ENCODE data around the gene CPSF4L. TPM values are rescaled to one million over a fixed set of nuclear protein-coding genes. Genes with fewer than 3 reads are reported as not detected.
A peak's percentile ranks its signal among the peaks of the same experiment; 100 is the strongest.
"Not testable (repeated sequence)": the region's sequence is repeated elsewhere in the genome, so short reads cannot be mapped to it uniquely, and the experiment has no call there.

Gene CPSF4L, protein sequence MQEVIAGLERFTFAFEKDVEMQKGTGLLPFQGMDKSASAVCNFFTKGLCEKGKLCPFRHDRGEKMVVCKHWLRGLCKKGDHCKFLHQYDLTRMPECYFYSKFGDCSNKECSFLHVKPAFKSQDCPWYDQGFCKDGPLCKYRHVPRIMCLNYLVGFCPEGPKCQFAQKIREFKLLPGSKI
- not detected for total RNA-seq

DNA sequence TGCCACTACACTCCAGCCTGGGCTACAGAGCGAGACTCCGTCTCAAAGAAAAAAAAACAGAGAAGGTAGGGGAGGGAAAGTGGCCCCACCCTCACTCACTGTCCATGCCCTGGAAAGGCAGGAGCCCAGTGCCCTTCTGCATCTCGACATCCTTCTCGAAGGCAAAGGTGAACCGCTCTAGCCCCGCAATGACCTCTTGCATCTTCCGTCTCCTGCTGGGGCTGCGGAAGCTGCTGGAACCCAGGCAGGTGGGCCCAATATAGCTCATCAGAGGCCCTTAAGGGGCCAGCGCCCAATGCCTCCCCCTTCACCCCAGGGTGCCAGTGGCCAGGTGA lies at the start of gene CPSF4L:
CPSF4L (minus strand) TSS at position 264 of the 335 bp plus-strand sequence; CDS start at position 202, 62 bp downstream.
- no peak for DNase-seq
- no peak within 1 kb of the TSS for H3K4me3 Mint-ChIP-seq
- no peaks in the 10 kb centered on the region for H3K4me1 Mint-ChIP-seq (ENCODE audit: low read depth)
- no peak within 1 kb of the TSS for H3K27ac Mint-ChIP-seq
- H3K9me3 Mint-ChIP-seq: no peaks in the 10 kb centered on the region
- CTCF ChIA-PET: interaction anchor here (0.6 kb wide), 1 partner anchor 51 kb away, joined by 4 read pairs; no protein-coding TSS in a partner anchor
- intact Hi-C loops (cut with micrococcal nuclease): no loop called here
- H3K27me3 Mint-ChIP-seq (ENCODE audit: low read depth): no peaks in the 10 kb centered on the region
- no peaks in the 10 kb centered on the region for H3K36me3 Mint-ChIP-seq (ENCODE audit: low read depth)

DNA sequence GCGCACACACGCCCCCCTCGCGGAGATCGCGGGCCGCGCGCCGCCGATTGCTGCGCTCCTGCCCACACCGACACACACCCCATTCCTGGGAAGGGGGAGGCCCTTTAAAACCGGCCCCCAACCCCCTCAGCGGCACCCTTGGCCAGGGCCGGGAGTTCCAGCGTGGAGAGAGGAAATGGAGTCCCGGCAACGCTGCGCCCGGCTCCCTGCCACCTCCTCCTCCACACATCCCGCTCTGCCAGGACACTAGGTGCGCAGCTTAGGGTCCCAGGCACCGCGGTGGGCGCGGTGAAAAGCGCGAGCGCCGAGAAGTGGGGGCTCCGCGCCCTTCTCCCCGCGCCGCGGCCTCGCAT lies 49.7 kb upstream of the CPSF4L start:
- peak overlapping the region; percentile 80 for H3K4me3 Mint-ChIP-seq
- DNase-seq: no peak
- peaks cover 10% of the 10 kb centered on the region for H3K4me1 Mint-ChIP-seq (ENCODE audit: low read depth)
- CTCF ChIA-PET: interaction anchor here (0.5 to 1.6 kb wide), 4 partner anchors 55 to 1772 kb away, joined by 3 to 11 read pairs (median 5); no protein-coding TSS in a partner anchor
- no peak overlapping the region for H3K27ac Mint-ChIP-seq
- intact Hi-C loops (cut with micrococcal nuclease): loop anchor here (1.0 to 5.0 kb wide), 3 partner anchors 54 to 585 kb away; no protein-coding TSS in a partner anchor
- no peaks in the 10 kb centered on the region for H3K27me3 Mint-ChIP-seq (ENCODE audit: low read depth)
- H3K9me3 Mint-ChIP-seq: no peaks in the 10 kb centered on the region
- no peaks in the 10 kb centered on the region for H3K36me3 Mint-ChIP-seq (ENCODE audit: low read depth)

DNA sequence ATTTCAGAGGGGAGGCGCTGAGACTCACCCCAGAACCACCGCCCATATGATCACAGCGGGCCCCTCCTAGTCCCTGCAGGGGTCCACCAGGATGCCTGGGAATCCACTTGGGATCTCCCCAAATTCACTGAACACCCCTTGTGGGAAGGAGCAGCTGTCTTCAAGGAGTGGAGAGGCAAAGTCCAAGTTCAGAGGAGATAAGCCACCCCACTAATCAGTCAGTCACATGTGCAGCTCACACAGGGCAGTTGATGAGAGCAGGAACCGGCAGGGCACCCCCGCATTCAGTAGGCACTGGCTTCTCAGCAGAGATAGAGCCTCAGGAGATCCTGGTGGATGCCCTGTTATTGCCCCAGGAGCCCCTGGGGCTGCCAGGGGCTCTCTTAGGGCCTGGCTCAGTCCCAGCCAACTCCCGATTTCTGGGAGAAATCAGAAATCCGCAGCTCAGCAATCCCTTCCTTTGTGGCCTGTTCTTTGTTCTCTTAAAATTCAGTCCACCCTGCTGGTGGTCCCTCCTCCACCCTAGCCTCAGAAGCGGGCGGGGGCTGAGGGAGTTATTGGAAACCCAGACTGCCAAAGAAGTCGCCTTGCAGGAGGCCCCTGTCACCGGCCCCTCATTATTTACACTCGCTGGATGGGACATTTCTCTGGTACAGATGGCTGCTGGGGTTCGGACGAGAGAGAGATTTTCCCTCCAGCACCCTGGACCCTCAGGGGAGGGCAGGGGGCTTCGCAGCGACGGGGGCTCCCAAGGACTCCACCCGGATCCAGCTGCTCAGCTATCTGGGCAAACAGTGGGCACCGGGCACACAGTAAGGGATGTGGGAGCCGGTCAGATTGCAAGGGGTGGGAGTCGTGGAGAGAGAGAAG lies 48.3 kb upstream of the CPSF4L start:
- DNase-seq: no peak
- H3K4me1 Mint-ChIP-seq (ENCODE audit: low read depth): peaks cover 10% of the 10 kb centered on the region
- peak overlapping the region; percentile 63 for H3K4me3 Mint-ChIP-seq
- no peaks in the 10 kb centered on the region for H3K9me3 Mint-ChIP-seq
- no peak overlapping the region for H3K27ac Mint-ChIP-seq
- no peaks in the 10 kb centered on the region for H3K27me3 Mint-ChIP-seq (ENCODE audit: low read depth)
- intact Hi-C loops (cut with micrococcal nuclease): loop anchor here (2.0 to 5.0 kb wide), 2 partner anchors 53 to 583 kb away; no protein-coding TSS in a partner anchor
- CTCF ChIA-PET: interaction anchor here (0.7 to 1.6 kb wide), 3 partner anchors 12 to 56 kb away, joined by 3 to 4 read pairs (median 4); no protein-coding TSS in a partner anchor
- H3K36me3 Mint-ChIP-seq (ENCODE audit: low read depth): no peaks in the 10 kb centered on the region

GRCh38 chr17:73308959-73309358 lies 47.3 kb upstream of the CPSF4L start:
- intact Hi-C loops (cut with micrococcal nuclease); H3K9me3 Mint-ChIP-seq; H3K4me3 Mint-ChIP-seq; H3K27me3 Mint-ChIP-seq (ENCODE audit: low read depth); H3K27ac Mint-ChIP-seq; H3K36me3 Mint-ChIP-seq (ENCODE audit: low read depth); DNase-seq: not testable (repeated sequence)
- CTCF ChIA-PET: interaction anchor here (0.6 kb wide), 1 partner anchor 748 kb away, joined by 4 read pairs; no protein-coding TSS in a partner anchor
- peaks cover 12% of the 10 kb centered on the region for H3K4me1 Mint-ChIP-seq (ENCODE audit: low read depth)

GRCh38 chr17:73308017-73308823 lies 46.5 kb upstream of the CPSF4L start:
- CTCF ChIA-PET: no interaction called here
- no peak overlapping the region for H3K27ac Mint-ChIP-seq
- intact Hi-C loops (cut with micrococcal nuclease): no loop called here

DNA sequence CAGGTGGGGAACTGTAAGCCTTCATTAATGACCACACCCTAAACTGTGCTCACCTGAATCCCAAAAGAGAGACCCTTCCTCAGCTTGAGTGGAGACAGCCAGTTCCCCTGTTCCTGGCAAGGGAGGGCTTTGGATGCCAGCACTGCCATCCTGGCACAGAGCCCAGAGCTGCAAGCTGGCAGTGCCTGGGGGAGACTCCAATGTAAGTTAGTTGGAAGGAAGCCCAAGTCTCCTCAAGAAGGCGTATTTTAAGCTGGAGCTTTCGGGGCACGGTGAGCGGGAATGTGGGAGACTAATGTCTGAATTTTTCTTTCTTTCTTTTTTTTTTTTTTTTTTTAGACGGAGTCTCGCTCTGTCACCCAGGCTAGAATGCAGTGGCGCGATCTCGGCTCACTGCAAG lies 45.5 kb upstream of the CPSF4L start:
- intact Hi-C loops (cut with micrococcal nuclease): no loop called here
- Mint-ChIP-seq H3K36me3 (ENCODE audit: low read depth) (no peaks in the 10 kb centered on the region), H3K27me3 (ENCODE audit: low read depth) (peaks cover 6% of the 10 kb centered on the region), H3K27ac (no peak overlapping the region), H3K4me1 (ENCODE audit: low read depth) (peaks cover 12% of the 10 kb centered on the region), H3K9me3 (no peaks in the 10 kb centered on the region), H3K4me3 (no peak overlapping the region)
- DNase-seq: no peak
- CTCF ChIA-PET: no interaction called here

More at GRCh38 chr17:73308017-73308823, 46.5 kb upstream of the CPSF4L start:
- Mint-ChIP-seq H3K27me3 (ENCODE audit: low read depth) (peaks cover 6% of the 10 kb centered on the region), H3K9me3 (no peaks in the 10 kb centered on the region), H3K4me1 (ENCODE audit: low read depth) (peaks cover 12% of the 10 kb centered on the region), H3K4me3 (no peak overlapping the region), H3K36me3 (ENCODE audit: low read depth) (no peaks in the 10 kb centered on the region)
- DNase-seq: no peak

GRCh38 chr17:73305845-73306836 lies 44.5 kb upstream of the CPSF4L start:
- peaks cover 12% of the 10 kb centered on the region for H3K4me1 Mint-ChIP-seq (ENCODE audit: low read depth)
- DNase-seq: no peak
- CTCF ChIA-PET: interaction anchor here (1.0 kb wide), 1 partner anchor 64 kb away, joined by 4 read pairs; no protein-coding TSS in a partner anchor
- intact Hi-C loops (cut with micrococcal nuclease): no loop called here
- no peaks in the 10 kb centered on the region for H3K9me3 Mint-ChIP-seq
- peaks cover 6% of the 10 kb centered on the region for H3K27me3 Mint-ChIP-seq (ENCODE audit: low read depth)
- no peak overlapping the region for H3K27ac Mint-ChIP-seq
- H3K36me3 Mint-ChIP-seq (ENCODE audit: low read depth): no peaks in the 10 kb centered on the region
- H3K4me3 Mint-ChIP-seq: no peak overlapping the region

DNA sequence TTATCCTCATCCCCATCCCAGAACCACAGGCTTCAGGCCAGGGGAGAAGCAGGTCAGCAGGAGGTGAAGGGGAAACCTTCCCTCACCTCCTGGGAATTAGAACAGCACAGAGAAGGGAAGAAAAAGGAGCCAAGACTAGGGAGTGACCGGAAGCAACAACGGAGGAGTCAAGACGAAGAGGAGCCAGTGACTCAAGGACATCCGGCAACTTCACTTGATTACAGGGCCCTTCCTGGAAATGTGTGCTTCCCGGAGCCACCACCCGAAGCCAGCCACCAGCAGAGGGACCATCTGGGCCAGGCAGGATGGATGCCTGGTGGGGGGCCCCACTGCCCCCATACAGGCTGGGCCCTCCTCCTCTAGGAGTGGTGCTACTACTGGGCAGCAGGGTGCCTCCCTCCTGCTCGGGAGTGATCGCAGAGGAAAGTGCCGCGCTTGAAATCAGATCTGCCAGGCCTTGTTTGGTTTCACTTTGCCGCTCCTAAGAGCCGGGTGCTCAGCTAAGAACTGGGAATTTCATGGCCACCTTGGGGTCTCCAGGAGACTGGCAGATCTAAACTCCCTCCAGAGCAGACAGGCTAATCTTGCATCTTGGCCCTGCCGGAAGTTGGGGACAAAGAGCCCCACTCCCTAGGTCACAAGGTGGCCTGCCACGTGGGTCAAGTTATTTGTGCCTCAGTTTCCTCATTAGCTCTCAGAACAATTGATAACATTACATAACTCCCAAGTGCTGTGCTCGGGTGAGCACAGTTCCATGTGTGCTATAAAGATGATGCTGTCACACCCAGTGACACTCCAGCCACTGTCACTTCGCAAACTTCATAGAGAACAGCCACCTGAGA lies 43.5 kb upstream of the CPSF4L start:
- DNase-seq: no peak
- Mint-ChIP-seq H3K9me3 (no peaks in the 10 kb centered on the region), H3K4me3 (no peak overlapping the region), H3K36me3 (ENCODE audit: low read depth) (no peaks in the 10 kb centered on the region), H3K27me3 (ENCODE audit: low read depth) (peaks cover 6% of the 10 kb centered on the region), H3K27ac (no peak overlapping the region), H3K4me1 (ENCODE audit: low read depth) (peaks cover 9% of the 10 kb centered on the region)
- intact Hi-C loops (cut with micrococcal nuclease): no loop called here
- CTCF ChIA-PET: interaction anchor here (1.0 kb wide), 1 partner anchor 65 kb away, joined by 4 read pairs; no protein-coding TSS in a partner anchor

DNA sequence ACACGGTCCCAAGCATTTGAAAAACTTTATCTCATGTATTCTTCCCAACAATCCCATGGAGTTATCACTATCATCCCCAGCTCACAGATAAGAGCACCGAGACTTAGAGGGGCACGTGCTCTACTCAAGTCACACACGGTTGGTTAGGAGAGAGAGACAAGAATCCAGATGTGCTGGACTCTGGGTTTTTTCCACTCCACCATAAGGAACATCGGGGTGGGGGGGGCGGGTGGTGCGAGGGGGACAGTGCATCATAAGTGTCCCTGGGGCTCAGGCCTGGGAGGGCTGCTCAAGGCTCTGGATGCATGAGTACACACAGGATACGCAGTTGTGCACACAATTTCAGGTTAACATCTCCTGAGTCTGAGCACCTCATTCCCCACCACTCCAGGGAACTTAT lies 42.8 kb upstream of the CPSF4L start:
- Mint-ChIP-seq H3K4me3 (no peak overlapping the region), H3K9me3 (no peaks in the 10 kb centered on the region), H3K27ac (no peak overlapping the region), H3K36me3 (ENCODE audit: low read depth) (no peaks in the 10 kb centered on the region), H3K4me1 (ENCODE audit: low read depth) (peaks cover 4% of the 10 kb centered on the region), H3K27me3 (ENCODE audit: low read depth) (peaks cover 6% of the 10 kb centered on the region)
- intact Hi-C loops (cut with micrococcal nuclease): no loop called here
- DNase-seq: no peak
- CTCF ChIA-PET: no interaction called here

- Mint-ChIP-seq H3K36me3 (ENCODE audit: low read depth) (no peaks in the 10 kb centered on the region), H3K27me3 (ENCODE audit: low read depth) (peaks cover 6% of the 10 kb centered on the region), H3K9me3 (no peaks in the 10 kb centered on the region), H3K27ac (no peak overlapping the region), H3K4me1 (ENCODE audit: low read depth) (peaks cover 2% of the 10 kb centered on the region), H3K4me3 (no peak overlapping the region)
- CTCF ChIA-PET: interaction anchor here (0.6 to 1.1 kb wide), 4 partner anchors 75 to 517 kb away, joined by 3 read pairs; no protein-coding TSS in a partner anchor
- intact Hi-C loops (cut with micrococcal nuclease): no loop called here
- DNase-seq: no peak
Observed at GRCh38 chr17:73302189-73302588, 40.5 kb upstream of the CPSF4L start.
